Natural killer cell (primary cell): ENCODE results near the gene APOBEC3H. TPM values are rescaled to one million over a fixed set of nuclear protein-coding genes. Genes with fewer than 3 reads are reported as not detected.
A peak's percentile ranks its signal among the peaks of the same experiment; 100 is the strongest.

Experiments
- ATAC-seq, 3 donors: fragments of 150-1000 bp in 2 of 3; fragments of 200-7000 bp in 1 of 3; cut with Tn5 transposase; 1 replicate in 1 of 3; 2 replicates in 2 of 3; pipeline ENCODE4 v1.10.0; 2021; ENCODE audit warnings: mild to moderate bottlenecking in 2 of 3, moderate library complexity in 2 of 3
- DNase-seq, 2 donors: peaks; one replicate each; pipeline versions ENCODE4 v3.0.0 to v3.0.0-alpha.2; 2013 to 2021; ENCODE audit warnings: mixed read lengths in 1 of 2
- H3K27ac ChIP-seq: one replicate; pipeline ENCODE4 v1.5.1; 2013; ENCODE audit warnings: mild to moderate bottlenecking, low read length
- H3K27me3 ChIP-seq: one replicate; pipeline ENCODE4 v1.6.1; 2013; ENCODE audit warnings: low read length; ENCODE audit not compliant: control insufficient read depth, insufficient read depth
- H3K36me3 ChIP-seq: one replicate; pipeline ENCODE4 v1.6.1; 2013; ENCODE audit warnings: low read length; ENCODE audit not compliant: control insufficient read depth, insufficient read depth
- H3K4me1 ChIP-seq: one replicate; pipeline ENCODE4 v1.6.1; 2013; ENCODE audit warnings: low read length; ENCODE audit not compliant: control insufficient read depth, insufficient read depth
- H3K4me3 ChIP-seq: one replicate; pipeline ENCODE4 v1.5.1; 2013; ENCODE audit warnings: low read length
- H3K9me3 ChIP-seq: one replicate; pipeline ENCODE4 v1.6.1; 2013; ENCODE audit warnings: low read length; ENCODE audit not compliant: control insufficient read depth, insufficient read depth
- H3K27ac Mint-ChIP-seq, 2 donors: one replicate each; pipeline ENCODE4 v1.8.0; 2022; ENCODE audit warnings: mild to moderate bottlenecking in 2 of 2, mixed read lengths in 2 of 2, moderate library complexity in 1 of 2
- H3K27me3 Mint-ChIP-seq, 2 donors: one replicate each; pipeline ENCODE4 v1.8.0; 2022; ENCODE audit warnings: low read depth in 2 of 2, mixed read lengths in 2 of 2
- H3K36me3 Mint-ChIP-seq: one replicate; pipeline ENCODE4 v1.8.0; 2022; ENCODE audit warnings: mixed read lengths
- H3K4me1 Mint-ChIP-seq, 2 donors: one replicate each; pipeline ENCODE4 v1.8.0; 2022; ENCODE audit warnings: mixed read lengths in 2 of 2
- H3K4me3 Mint-ChIP-seq: one replicate; pipeline ENCODE4 v1.8.0; 2022; ENCODE audit warnings: mild to moderate bottlenecking, moderate library complexity, mixed read lengths
- H3K9me3 Mint-ChIP-seq, 2 donors: one replicate each; pipeline ENCODE4 v1.8.0; 2022; ENCODE audit warnings: mixed read lengths in 2 of 2
- WGBS: methylation state at CpG from one replicate; pipeline ENCODE4 v1.1.7; 2013; ENCODE audit warnings: missing lambda C conversion rate; ENCODE audit not compliant: insufficient coverage; 5-methylcytosine and 5-hydroxymethylcytosine counted together
- intact Hi-C: fragments of 100-400 bp; cut with micrococcal nuclease; formaldehyde crosslinking; loops from one replicate; pipeline ENCODE4 v1.14.2; 2022
- total RNA-seq, 4 donors: library from RNA; stranded (reverse); fragments of 120-200 nt in 1 of 4; gene quantifications; one replicate each; pipeline versions ENCODE4 v1.2.3 to v1.2.4, GENCODE V29; 2013 to 2022
- TF ChIP-seq, protein P1 (sequence below): fragments of 200-600 bp; IDR thresholded peaks from one replicate; pipeline ENCODE4 v1.8.0; 2022; ENCODE audit warnings: antibody characterized with exemption

APOBEC3H gene
- total RNA-seq, 3 donors from 2014 or later (not counting 1 experiment from before 2014, with no cell fraction given), result 14.1 to 17.0 (median 14.6) TPM

DNA sequence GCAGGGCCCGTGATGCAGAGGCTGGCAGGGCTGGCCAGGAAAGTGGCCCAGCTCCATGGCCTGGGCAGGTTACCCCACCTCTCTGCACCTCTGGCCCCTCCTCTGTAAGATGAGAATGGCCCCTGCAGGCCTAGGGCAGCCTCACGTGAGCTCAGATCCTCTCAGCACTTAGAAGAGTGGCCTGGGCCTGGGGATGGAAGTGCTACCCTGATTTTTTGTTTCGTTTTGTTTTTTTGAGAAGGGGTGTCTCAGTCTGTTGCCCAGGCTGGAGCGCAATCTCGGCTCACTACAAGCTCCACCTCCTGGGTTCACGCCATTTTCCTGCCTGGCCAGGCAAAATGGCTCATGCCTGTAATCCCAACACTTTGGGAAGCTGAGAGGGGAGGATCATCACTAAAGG lies 982 bp downstream of the APOBEC3H start:
- TF ChIP-seq, protein P1, sequence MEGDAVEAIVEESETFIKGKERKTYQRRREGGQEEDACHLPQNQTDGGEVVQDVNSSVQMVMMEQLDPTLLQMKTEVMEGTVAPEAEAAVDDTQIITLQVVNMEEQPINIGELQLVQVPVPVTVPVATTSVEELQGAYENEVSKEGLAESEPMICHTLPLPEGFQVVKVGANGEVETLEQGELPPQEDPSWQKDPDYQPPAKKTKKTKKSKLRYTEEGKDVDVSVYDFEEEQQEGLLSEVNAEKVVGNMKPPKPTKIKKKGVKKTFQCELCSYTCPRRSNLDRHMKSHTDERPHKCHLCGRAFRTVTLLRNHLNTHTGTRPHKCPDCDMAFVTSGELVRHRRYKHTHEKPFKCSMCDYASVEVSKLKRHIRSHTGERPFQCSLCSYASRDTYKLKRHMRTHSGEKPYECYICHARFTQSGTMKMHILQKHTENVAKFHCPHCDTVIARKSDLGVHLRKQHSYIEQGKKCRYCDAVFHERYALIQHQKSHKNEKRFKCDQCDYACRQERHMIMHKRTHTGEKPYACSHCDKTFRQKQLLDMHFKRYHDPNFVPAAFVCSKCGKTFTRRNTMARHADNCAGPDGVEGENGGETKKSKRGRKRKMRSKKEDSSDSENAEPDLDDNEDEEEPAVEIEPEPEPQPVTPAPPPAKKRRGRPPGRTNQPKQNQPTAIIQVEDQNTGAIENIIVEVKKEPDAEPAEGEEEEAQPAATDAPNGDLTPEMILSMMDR, result no peak
- H3K4me3 Mint-ChIP-seq, result peak overlapping the region; percentile 81
- Histone ChIP-seq H3K9me3 (no peaks in the 10 kb centered on the region), H3K27ac (peak overlapping the region; percentile 94), H3K27me3 (no peaks in the 10 kb centered on the region), H3K36me3 (no peaks in the 10 kb centered on the region), H3K4me1 (peaks cover 78% of the 10 kb centered on the region), H3K4me3 (no peak overlapping the region)
- peak overlapping the region; percentile 98 to 99 for H3K27ac Mint-ChIP-seq
- H3K4me1 Mint-ChIP-seq, result peaks cover 49 to 60% of the 10 kb centered on the region in 2 donors
- 71% methylated on average over 5 of the region's 6 CpGs for WGBS
- no peaks in the 10 kb centered on the region for H3K27me3 Mint-ChIP-seq
- no peaks in the 10 kb centered on the region for H3K9me3 Mint-ChIP-seq
- intact Hi-C loops, result no loop called here
- DNase-seq (peak in 1 of 2 donors; percentile 50), ATAC-seq (peak in 1 of 3 donors; percentile 7)
- no peaks in the 10 kb centered on the region for H3K36me3 Mint-ChIP-seq

DNA sequence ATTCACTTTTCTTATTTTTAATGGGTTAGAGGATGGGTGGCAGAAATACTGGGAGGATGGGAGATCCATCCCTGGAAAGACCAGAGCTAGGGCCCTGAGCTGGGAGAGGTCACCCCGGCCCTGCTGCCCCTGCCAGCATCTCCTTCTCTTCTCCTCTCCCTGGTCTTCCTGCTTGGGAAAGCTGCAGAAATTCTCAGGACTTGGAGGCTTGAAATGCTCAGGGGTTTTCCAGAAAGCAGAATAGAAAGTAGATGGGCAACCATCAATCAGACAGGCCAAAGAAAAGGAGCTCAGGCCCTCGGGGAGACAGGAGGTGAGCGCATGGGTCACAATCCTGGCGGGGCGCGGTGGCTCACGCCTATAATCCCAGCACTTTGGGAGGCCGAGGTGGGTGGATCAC lies 1.5 kb downstream of the APOBEC3H start:
- Mint-ChIP-seq H3K9me3 (no peaks in the 10 kb centered on the region), H3K36me3 (no peaks in the 10 kb centered on the region), H3K27me3 (no peaks in the 10 kb centered on the region), H3K27ac (peak overlapping the region; percentile 98 to 99), H3K4me3 (peak overlapping the region; percentile 56), H3K4me1 (peaks cover 53 to 61% of the 10 kb centered on the region in 2 donors)
- ATAC-seq (no peak), DNase-seq (peak in 1 of 2 donors; percentile 33)
- H3K27me3 ChIP-seq, result no peaks in the 10 kb centered on the region
- peak overlapping the region; percentile 94 for H3K27ac ChIP-seq
- intact Hi-C loops, result no loop called here
- no peak overlapping the region for H3K4me3 ChIP-seq
- H3K36me3 ChIP-seq, result no peaks in the 10 kb centered on the region
- TF ChIP-seq, protein P1, result no peak
- H3K4me1 ChIP-seq, result peaks cover 73% of the 10 kb centered on the region
- 79% methylated on average over 8 of the region's 8 CpGs for WGBS
- no peaks in the 10 kb centered on the region for H3K9me3 ChIP-seq

DNA sequence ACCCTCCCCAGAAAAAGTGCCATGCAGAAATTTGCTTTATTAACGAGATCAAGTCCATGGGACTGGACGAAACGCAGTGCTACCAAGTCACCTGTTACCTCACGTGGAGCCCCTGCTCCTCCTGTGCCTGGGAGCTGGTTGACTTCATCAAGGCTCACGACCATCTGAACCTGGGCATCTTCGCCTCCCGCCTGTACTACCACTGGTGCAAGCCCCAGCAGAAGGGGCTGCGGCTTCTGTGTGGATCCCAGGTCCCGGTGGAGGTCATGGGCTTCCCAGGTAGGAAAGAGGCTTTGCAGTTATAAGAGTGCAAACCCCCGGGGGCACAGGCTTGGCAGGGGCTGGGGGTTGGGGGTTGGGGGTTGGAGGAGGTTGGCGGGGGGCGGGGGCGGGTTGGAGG lies 4.2 kb downstream of the APOBEC3H start:
- no peak overlapping the region for H3K4me3 Mint-ChIP-seq
- H3K36me3 Mint-ChIP-seq, result no peaks in the 10 kb centered on the region
- peaks cover 32 to 40% of the 10 kb centered on the region in 2 donors for H3K4me1 Mint-ChIP-seq
- no peaks in the 10 kb centered on the region for H3K27me3 ChIP-seq
- intact Hi-C loops, result no loop called here
- H3K4me3 ChIP-seq, result no peak overlapping the region
- over 99% methylated on average over 9 of the region's 13 CpGs for WGBS
- H3K4me1 ChIP-seq, result peaks cover 46% of the 10 kb centered on the region
- H3K27me3 Mint-ChIP-seq, result no peaks in the 10 kb centered on the region
- TF ChIP-seq, protein P1, result no peak
- peak overlapping the region in 1 of 2 donors; percentile 98 for H3K27ac Mint-ChIP-seq
- peak in 1 of 2 donors; percentile 6 for DNase-seq
- ATAC-seq, result no peak
- no peak overlapping the region for H3K27ac ChIP-seq
- H3K9me3 Mint-ChIP-seq, result no peaks in the 10 kb centered on the region
- H3K9me3 ChIP-seq, result no peaks in the 10 kb centered on the region
- no peaks in the 10 kb centered on the region for H3K36me3 ChIP-seq

DNA sequence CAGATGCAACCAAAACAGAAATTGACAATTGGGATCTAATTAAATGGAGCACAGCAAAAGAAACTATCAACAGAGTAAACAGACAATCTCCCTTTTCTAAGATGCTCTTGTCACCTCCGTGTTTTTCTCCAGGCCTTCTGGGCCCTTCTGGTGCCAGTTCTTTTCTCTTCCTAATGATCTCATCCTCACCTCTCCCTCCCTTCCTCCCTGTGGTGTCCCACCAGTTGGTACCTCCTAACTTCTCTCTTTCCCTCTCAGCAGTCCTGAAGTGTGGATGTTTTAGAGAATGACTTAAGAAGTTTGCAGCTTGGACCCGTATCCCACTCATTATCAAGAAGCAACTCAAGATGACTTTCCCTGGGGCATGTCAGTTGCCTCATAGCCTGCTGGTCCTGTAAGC lies 6.4 kb downstream of the APOBEC3H start:
- peaks cover 18 to 19% of the 10 kb centered on the region in 2 donors for H3K4me1 Mint-ChIP-seq
- no peaks in the 10 kb centered on the region for H3K36me3 Mint-ChIP-seq
- no peak overlapping the region for H3K27ac Mint-ChIP-seq
- intact Hi-C loops, result no loop called here
- Histone ChIP-seq H3K36me3 (no peaks in the 10 kb centered on the region), H3K4me3 (no peak overlapping the region), H3K27ac (no peak overlapping the region), H3K27me3 (no peaks in the 10 kb centered on the region), H3K9me3 (no peaks in the 10 kb centered on the region), H3K4me1 (peaks cover 24% of the 10 kb centered on the region)
- no peak for ATAC-seq
- WGBS, result 89% methylated on average over 2 of the region's 2 CpGs
- H3K27me3 Mint-ChIP-seq, result no peaks in the 10 kb centered on the region
- DNase-seq, result no peak
- TF ChIP-seq, protein P1, result no peak
- H3K9me3 Mint-ChIP-seq, result no peaks in the 10 kb centered on the region
- no peak overlapping the region for H3K4me3 Mint-ChIP-seq
